HepG2 (cell line): ENCODE measurements around the gene SLC12A1. TPM values are rescaled to one million over a fixed set of nuclear protein-coding genes. Genes with fewer than 3 reads are reported as not detected.

Experiments
- ATAC-seq: fragments of 200-7000 bp; cut with Tn5 transposase; 3 replicates; pipeline ENCODE4 v1.9.1; 2020; ENCODE audit warnings: mild to moderate bottlenecking, moderate library complexity
- BruUV-seq: library from RNA; stranded (reverse); fragments of 400-500 nt; replicated peaks from 2 replicates; lab custom pipeline; 2021; lab: Mats Ljungman, UMichigan
- CTCF ChIA-PET: fragments of 300-600 bp; formaldehyde crosslinking; extraction: SDS; loops from one replicate; lab custom pipeline; 2021; ENCODE audit warnings: low total read pairs, inconsistent platforms, low intra/inter-chr PET ratio; lab: Yijun Ruan, JAX
- POLR2A ChIA-PET: fragments of 350-600 bp; sonication (Branson Sonifier 250); formaldehyde crosslinking; loops from one replicate; lab custom pipeline; 2020; ENCODE audit warnings: antibody characterized with exemption, inconsistent platforms; lab: Yijun Ruan, JAX
- DNase-seq: peaks from one replicate; pipeline ENCODE4 v3.0.0-alpha.2; 2015; ENCODE audit warnings: low spot score
- FAIRE-seq: peaks from 3 replicates; lab custom pipeline; 2011; peaks lifted over from hg19 to GRCh38; lab: Jason Lieb, UNC
- H2AFZ ChIP-seq: one replicate; pipeline ENCODE4 v1.6.1; 2011; ENCODE audit warnings: low read length, inconsistent platforms
- H3K27ac ChIP-seq: fragments of 300-600 bp; 3 replicates; pipeline ENCODE4 v1.8.0; 2011; ENCODE audit warnings: mixed run types, mild to moderate bottlenecking, mixed read lengths, low read length, inconsistent platforms; ENCODE audit not compliant: insufficient read depth; ENCODE audit errors: extremely low read length
- H3K27me3 ChIP-seq, 2 experiments: fragments of 200-600 bp in 1 of 2; 2 replicates in 1 of 2; 3 replicates in 1 of 2; pipeline versions ENCODE4 v1.6.0 to v1.8.0; 2011; ENCODE audit warnings: low read length in 2 of 2, mild to moderate bottlenecking in 2 of 2, moderate library complexity in 2 of 2, inconsistent platforms in 1 of 2; ENCODE audit not compliant: insufficient read depth in 2 of 2, control insufficient read depth in 1 of 2
- H3K36me3 ChIP-seq, 2 experiments: fragments of 200-600 bp in 1 of 2; replicated peaks in 1 of 2; 2 replicates in 1 of 2; 3 replicates in 1 of 2; pipeline versions ENCODE4 v1.5.1 to v1.8.0; 2011; ENCODE audit warnings: low read length in 2 of 2, inconsistent platforms in 1 of 2; ENCODE audit not compliant: insufficient read depth in 2 of 2, control insufficient read depth in 1 of 2
- H3K4me1 ChIP-seq: 2 replicates; pipeline ENCODE4 v1.5.1; 2012; ENCODE audit warnings: low read length, inconsistent platforms; ENCODE audit not compliant: insufficient read depth
- H3K4me2 ChIP-seq: 2 replicates; pipeline ENCODE4 v1.6.0; 2011; ENCODE audit warnings: low read depth, low read length, inconsistent platforms
- H3K4me3 ChIP-seq, 3 experiments: fragments of 200-600 bp in 1 of 3; sonication (generic), shearing (Covaris generic) in 1 of 3; replicated peaks in 1 of 3; 2 replicates each; pipeline ENCODE4 v1.5.1; 2011 to 2016; ENCODE audit warnings: low read length in 3 of 3, inconsistent platforms in 2 of 3, low read depth in 2 of 3, mild to moderate bottlenecking in 2 of 3, control low read depth in 1 of 3, mixed read lengths in 1 of 3; ENCODE audit not compliant: insufficient read depth in 1 of 3
- H3K79me2 ChIP-seq: one replicate; pipeline ENCODE4 v1.6.1; 2011; ENCODE audit warnings: low read length, inconsistent platforms; ENCODE audit not compliant: insufficient read depth
- H3K9ac ChIP-seq: 2 replicates; pipeline ENCODE4 v1.6.0; 2011; ENCODE audit warnings: mild to moderate bottlenecking, low read depth, low read length, inconsistent platforms; ENCODE audit not compliant: insufficient read depth
- H3K9me3 ChIP-seq: 2 replicates; pipeline ENCODE4 v1.5.1; 2012; ENCODE audit warnings: mild to moderate bottlenecking, low read length
- H4K20me1 ChIP-seq: 2 replicates; pipeline ENCODE4 v1.6.0; 2011; ENCODE audit warnings: inconsistent platforms, mild to moderate bottlenecking, low read length, moderate library complexity; ENCODE audit not compliant: insufficient read depth
- MAFF ChIP-seq: IDR thresholded peaks from 2 replicates; pipeline ENCODE4 v1.6.1; 2011; ENCODE audit warnings: low read depth, low read length, improper control_type of control experiment
- MAFK ChIP-seq, 2 experiments: IDR thresholded peaks in 1 of 2; conservative IDR thresholded peaks in 1 of 2; 2 replicates each; pipeline ENCODE4 v1.6.1; 2011; ENCODE audit warnings: improper control_type of control experiment in 2 of 2, low read length in 2 of 2
- PAF1 ChIP-seq: IDR thresholded peaks from 2 replicates; pipeline ENCODE4 v1.6.1; 2016; ENCODE audit warnings: missing genetic modification reagents, missing compliant biosample characterization
- RELA ChIP-seq: sonication (generic); formaldehyde crosslinking; IDR thresholded peaks from 2 replicates; pipeline ENCODE4 v1.4.0; 2020; ENCODE audit warnings: missing genetic modification reagents
- WGBS: methylation state at CpG from one replicate; pipeline ENCODE4 v1.1.6; 2017; ENCODE audit warnings: low lambda C conversion rate; 5-methylcytosine and 5-hydroxymethylcytosine counted together
- in situ Hi-C: cut with HindIII; loops from 2 replicates; pipeline ENCODE4 v1.10.0; 2017; ENCODE audit warnings: low pct_unique_long_range_greater_than_20kb; ENCODE audit not compliant: extremely low pct_ligation_motif_present
- intact Hi-C: fragments of 100-400 bp; cut with micrococcal nuclease; formaldehyde crosslinking; loops from one replicate; pipeline ENCODE4 v1.10.0; 2022; ENCODE audit not compliant: unreplicated experiment
- polyA plus RNA-seq, 8 experiments: library from polyadenylated mRNA; depleted of rRNA in 3 of 8; stranded (reverse) in 7 of 8; unstranded in 1 of 8; fragments of >200 nt; fragmentation: Illumina TruSeq in 4 of 8; extraction: Trizol in 4 of 8; gene quantifications; 2 replicates each; pipeline versions ENCODE4 v1.2.1 to v1.2.3, GENCODE V29; 2011 to 2016; ENCODE audit warnings: low read depth in 4 of 8, missing spikeins in 1 of 8, mixed read lengths in 1 of 8; ENCODE audit not compliant: insufficient read depth in 1 of 8
- total RNA-seq, 5 experiments: library from RNA; depleted of rRNA; stranded (reverse); fragments of >200 nt; fragmentation: Illumina TruSeq; extraction: Trizol; gene quantifications; 2 replicates each; pipeline ENCODE4 v1.2.3, GENCODE V29; 2016; ENCODE audit warnings: low read depth in 1 of 5
- TF ChIP-seq, protein P1 (sequence below): sonication (generic); formaldehyde crosslinking; IDR thresholded peaks from 2 replicates; pipeline ENCODE4 v1.9.0; 2021; ENCODE audit warnings: missing genetic modification reagents, borderline replicate concordance
- TF ChIP-seq, protein P2 (sequence below): sonication (generic); formaldehyde crosslinking; IDR thresholded peaks from 2 replicates; pipeline ENCODE4 v1.4.0; 2020; ENCODE audit warnings: mild to moderate bottlenecking, missing genetic modification reagents

Gene SLC12A1
- total and polyA plus RNA-seq, 2 of the 13 experiments (the other 11 are each of a cell fraction or from before 2014, with no cell fraction given) = not detected

DNA sequence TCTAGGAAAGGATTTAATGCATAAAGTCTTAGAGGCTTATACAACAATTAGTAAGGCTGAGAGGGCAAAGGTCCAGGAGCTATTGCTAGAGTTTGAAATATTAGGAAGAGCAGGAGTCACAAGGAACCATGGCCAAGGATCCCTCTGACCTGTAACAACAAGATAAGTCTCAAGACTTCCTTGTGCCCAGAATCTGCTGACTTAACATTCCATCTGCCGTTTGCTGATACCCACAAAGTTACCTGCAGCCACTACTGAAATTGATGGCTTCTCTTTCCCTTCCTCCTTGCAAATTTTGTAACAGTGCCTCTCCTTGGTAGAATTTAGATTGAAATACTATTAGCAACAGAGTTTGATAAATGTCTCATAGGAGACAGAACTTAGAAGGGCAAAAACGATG lies 23.4 kb upstream of the SLC12A1 start:
- FAIRE-seq = no peak
- TF ChIP-seq MAFF (peak; percentile 68), RELA (no peak), MAFK (conservative IDR thresholded peaks at IDR 0.05 in 1 of 2, IDR thresholded peaks at IDR 0.05 in 1 of 2; ENCODE audit: low read length in 2 of 2) (peak; percentile 71 to 76; a peak in 3 of 4 replicates), PAF1 (CRISPR knock-in tag) (no peak)
- TF ChIP-seq, protein P1, sequence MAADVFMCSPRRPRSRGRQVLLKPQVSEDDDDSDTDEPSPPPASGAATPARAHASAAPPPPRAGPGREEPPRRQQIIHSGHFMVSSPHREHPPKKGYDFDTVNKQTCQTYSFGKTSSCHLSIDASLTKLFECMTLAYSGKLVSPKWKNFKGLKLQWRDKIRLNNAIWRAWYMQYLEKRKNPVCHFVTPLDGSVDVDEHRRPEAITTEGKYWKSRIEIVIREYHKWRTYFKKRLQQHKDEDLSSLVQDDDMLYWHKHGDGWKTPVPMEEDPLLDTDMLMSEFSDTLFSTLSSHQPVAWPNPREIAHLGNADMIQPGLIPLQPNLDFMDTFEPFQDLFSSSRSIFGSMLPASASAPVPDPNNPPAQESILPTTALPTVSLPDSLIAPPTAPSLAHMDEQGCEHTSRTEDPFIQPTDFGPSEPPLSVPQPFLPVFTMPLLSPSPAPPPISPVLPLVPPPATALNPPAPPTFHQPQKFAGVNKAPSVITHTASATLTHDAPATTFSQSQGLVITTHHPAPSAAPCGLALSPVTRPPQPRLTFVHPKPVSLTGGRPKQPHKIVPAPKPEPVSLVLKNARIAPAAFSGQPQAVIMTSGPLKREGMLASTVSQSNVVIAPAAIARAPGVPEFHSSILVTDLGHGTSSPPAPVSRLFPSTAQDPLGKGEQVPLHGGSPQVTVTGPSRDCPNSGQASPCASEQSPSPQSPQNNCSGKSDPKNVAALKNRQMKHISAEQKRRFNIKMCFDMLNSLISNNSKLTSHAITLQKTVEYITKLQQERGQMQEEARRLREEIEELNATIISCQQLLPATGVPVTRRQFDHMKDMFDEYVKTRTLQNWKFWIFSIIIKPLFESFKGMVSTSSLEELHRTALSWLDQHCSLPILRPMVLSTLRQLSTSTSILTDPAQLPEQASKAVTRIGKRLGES (CRISPR knock-in tag) = no peak
- TF ChIP-seq, protein P2, sequence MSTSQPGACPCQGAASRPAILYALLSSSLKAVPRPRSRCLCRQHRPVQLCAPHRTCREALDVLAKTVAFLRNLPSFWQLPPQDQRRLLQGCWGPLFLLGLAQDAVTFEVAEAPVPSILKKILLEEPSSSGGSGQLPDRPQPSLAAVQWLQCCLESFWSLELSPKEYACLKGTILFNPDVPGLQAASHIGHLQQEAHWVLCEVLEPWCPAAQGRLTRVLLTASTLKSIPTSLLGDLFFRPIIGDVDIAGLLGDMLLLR (CRISPR knock-in tag) = no peak
- ChIA-PET POLR2A (no interaction called here), CTCF (no interaction called here)
- DNase-seq = no peak
- Histone ChIP-seq H3K27me3 (0 out of 5 replicates have a peak, but pooled peaks cover 0 to 4% of the 10 kb centered on the region in 2 experiments), H3K9ac (no peak overlapping the region), H3K79me2 (no peaks in the 10 kb centered on the region), H3K4me1 (no peaks in the 10 kb centered on the region), H3K36me3 (no peaks in the 10 kb centered on the region), H2AFZ (no peak overlapping the region), H4K20me1 (no peaks in the 10 kb centered on the region), H3K9me3 (no peaks in the 10 kb centered on the region), H3K27ac (no peak overlapping the region), H3K4me2 (no peak overlapping the region), H3K4me3 (no peak overlapping the region)
- no peak for ATAC-seq
- no TSS peak for BruUV-seq
- in situ Hi-C loops (no loop called here), intact Hi-C loops (no loop called here)
- WGBS = 0% methylated on average over 2 of the region's 2 CpGs
